Measurements from ENCODE around the gene SLC38A4.

DNA sequence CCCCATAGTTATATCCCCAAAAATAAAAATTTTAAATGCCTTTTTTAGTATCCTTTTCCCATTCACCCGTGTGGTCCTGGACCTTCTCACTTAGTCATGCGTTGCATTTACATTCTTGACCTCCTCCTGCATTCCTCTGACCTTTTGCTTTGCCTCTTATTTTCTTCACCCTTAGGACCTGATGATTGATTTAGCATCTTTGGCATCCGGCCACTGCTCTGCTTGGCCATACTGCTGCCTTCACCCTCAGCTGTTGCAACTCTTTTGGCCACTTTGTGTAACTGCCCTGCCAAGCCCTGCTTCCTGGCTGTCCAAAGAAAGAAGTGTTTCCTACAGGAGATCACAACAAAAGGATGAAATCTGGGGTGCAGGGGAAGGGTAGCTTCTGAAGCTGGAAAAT, 48.8 kb upstream of the SLC38A4 start:
- TF ChIP-seq CTCF (IDR thresholded peaks at IDR 0.05; ENCODE audit: poor library complexity): no peak
- no peak for TF ChIP-seq EZH2 (IDR thresholded peaks at IDR 0.05; ENCODE audit: borderline replicate concordance)
